NB4 (cell line): ENCODE data around the gene BUD31.
"Not testable (repeated sequence)": the region's sequence is repeated elsewhere in the genome, so short reads cannot be mapped to it uniquely, and the experiment has no call there.

Experiments
- DNase-seq: peaks from one replicate; pipeline ENCODE4 v3.0.0; 2010; ENCODE audit warnings: low read depth
- H3K4me3 ChIP-seq: one replicate; pipeline ENCODE4 v1.5.1; 2011; ENCODE audit warnings: mild to moderate bottlenecking, low read depth, low read length, moderate library complexity
- MYC ChIP-seq: IDR thresholded peaks from 2 replicates; pipeline ENCODE4 v1.6.1; 2011; ENCODE audit warnings: low read depth, low read length
- POLR2A ChIP-seq: IDR thresholded peaks from 2 replicates; pipeline ENCODE4 v1.6.1; 2011; ENCODE audit warnings: mild to moderate bottlenecking; ENCODE audit not compliant: insufficient read length; ENCODE audit errors: extremely low read depth
- TF ChIP-seq, protein P1 (sequence below): IDR thresholded peaks from 2 replicates; pipeline ENCODE4 v1.6.1; 2011; ENCODE audit warnings: low read depth, low read length
- TF ChIP-seq, protein P2 (sequence below): IDR thresholded peaks from one replicate; pipeline ENCODE4 v1.5.1; 2012; ENCODE audit warnings: low read depth, low read length

The BUD31 gene

DNA sequence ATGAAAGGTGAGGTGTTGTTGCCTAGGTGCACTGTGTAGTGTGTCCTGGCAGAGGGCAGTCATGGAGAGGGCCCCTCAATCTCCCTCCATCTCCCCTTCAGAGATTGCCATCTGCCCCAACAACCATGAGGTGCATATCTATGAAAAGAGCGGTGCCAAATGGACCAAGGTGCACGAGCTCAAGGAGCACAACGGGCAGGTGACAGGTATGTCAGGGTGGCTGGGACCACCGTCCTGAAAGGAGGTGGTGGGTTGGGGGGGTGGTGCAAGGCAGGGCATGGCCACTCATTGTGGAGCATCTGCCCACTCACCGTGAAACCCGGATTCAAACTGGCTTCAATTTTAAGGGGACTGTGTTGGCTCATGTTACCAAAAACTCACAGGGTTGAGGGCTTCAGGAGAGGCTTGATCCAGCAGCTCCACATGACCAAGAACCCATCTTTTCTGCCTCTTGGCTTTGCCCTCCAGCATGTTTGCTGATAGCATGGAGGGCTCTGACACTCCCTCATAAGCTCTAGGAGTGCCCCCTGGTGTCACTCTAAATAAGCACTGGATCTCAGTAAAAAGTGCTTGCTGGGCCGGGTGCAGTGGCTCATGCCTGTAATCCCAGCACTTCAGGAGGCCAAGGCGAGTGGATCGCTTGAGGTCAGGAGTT is 22.1 kb upstream of the BUD31 start:
- TF ChIP-seq, protein P1, sequence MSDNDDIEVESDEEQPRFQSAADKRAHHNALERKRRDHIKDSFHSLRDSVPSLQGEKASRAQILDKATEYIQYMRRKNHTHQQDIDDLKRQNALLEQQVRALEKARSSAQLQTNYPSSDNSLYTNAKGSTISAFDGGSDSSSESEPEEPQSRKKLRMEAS, result peak; percentile 76
- peak; percentile 35; the same call in 1 of the 2 replicates for TF ChIP-seq MYC
- TF ChIP-seq, protein P2, sequence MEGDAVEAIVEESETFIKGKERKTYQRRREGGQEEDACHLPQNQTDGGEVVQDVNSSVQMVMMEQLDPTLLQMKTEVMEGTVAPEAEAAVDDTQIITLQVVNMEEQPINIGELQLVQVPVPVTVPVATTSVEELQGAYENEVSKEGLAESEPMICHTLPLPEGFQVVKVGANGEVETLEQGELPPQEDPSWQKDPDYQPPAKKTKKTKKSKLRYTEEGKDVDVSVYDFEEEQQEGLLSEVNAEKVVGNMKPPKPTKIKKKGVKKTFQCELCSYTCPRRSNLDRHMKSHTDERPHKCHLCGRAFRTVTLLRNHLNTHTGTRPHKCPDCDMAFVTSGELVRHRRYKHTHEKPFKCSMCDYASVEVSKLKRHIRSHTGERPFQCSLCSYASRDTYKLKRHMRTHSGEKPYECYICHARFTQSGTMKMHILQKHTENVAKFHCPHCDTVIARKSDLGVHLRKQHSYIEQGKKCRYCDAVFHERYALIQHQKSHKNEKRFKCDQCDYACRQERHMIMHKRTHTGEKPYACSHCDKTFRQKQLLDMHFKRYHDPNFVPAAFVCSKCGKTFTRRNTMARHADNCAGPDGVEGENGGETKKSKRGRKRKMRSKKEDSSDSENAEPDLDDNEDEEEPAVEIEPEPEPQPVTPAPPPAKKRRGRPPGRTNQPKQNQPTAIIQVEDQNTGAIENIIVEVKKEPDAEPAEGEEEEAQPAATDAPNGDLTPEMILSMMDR, result peak; percentile 61
- no peak for TF ChIP-seq POLR2A
- peak; percentile 83 for DNase-seq
- no peak overlapping the region for H3K4me3 ChIP-seq

DNA sequence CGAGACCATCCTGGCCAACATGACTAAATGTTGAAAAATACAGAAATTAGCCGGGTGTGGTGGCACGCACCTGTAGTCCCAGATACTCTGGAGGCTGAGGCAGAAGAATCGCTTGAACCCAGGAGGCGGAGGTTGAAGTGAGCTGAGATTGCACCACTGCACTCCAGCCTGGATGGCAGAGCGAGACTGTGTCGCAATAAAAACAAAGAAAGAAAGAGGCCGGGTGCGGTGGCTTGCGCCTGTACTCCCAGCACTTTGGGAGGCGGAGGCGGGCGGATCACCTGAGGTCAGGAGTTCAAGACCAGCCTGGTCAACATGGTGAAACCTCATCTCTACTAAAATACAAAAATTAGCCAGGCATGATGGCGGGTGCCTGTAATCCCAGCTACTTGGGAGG is 21.5 kb upstream of the BUD31 start:
- not testable (repeated sequence) for H3K4me3 ChIP-seq, DNase-seq

DNA sequence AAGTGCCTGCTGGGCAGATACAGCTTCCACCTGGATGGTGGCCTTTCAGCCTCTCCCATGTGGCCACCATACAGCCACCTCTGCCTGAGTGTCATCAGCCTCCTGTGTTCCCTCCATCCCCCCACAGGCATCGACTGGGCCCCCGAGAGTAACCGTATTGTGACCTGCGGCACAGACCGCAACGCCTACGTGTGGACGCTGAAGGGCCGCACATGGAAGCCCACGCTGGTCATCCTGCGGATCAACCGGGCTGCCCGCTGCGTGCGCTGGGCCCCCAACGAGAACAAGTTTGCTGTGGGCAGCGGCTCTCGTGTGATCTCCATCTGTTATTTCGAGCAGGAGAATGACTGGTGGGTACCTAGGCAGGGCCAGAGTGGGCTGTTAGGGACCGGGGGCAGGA is 20.9 kb upstream of the BUD31 start:
- H3K4me3 ChIP-seq, result no peak overlapping the region
- DNase-seq, result no peak
- no peak for TF ChIP-seq MYC
- TF ChIP-seq POLR2A, result no peak
- TF ChIP-seq, protein P1, result no peak
- TF ChIP-seq, protein P2, result no peak

DNA sequence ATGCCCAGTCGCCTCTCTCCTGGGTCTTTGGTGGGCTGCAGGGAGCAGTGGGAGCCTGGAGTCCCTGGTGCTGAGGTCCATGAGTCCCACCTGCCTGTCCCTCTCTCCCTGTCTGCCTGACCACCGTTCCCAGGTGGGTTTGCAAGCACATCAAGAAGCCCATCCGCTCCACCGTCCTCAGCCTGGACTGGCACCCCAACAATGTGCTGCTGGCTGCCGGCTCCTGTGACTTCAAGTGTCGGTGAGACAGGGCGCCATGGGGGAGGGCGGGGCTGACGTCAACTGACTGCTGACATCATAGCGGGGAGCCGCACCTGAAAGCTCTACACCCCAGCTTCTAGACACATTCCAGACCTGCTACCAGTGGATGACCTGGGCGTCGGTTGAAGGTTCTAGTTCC is 19.0 kb upstream of the BUD31 start:
- no peak overlapping the region for H3K4me3 ChIP-seq
- no peak for TF ChIP-seq MYC
- no peak for TF ChIP-seq POLR2A
- TF ChIP-seq, protein P1, result no peak
- TF ChIP-seq, protein P2, result no peak
- no peak for DNase-seq

DNA sequence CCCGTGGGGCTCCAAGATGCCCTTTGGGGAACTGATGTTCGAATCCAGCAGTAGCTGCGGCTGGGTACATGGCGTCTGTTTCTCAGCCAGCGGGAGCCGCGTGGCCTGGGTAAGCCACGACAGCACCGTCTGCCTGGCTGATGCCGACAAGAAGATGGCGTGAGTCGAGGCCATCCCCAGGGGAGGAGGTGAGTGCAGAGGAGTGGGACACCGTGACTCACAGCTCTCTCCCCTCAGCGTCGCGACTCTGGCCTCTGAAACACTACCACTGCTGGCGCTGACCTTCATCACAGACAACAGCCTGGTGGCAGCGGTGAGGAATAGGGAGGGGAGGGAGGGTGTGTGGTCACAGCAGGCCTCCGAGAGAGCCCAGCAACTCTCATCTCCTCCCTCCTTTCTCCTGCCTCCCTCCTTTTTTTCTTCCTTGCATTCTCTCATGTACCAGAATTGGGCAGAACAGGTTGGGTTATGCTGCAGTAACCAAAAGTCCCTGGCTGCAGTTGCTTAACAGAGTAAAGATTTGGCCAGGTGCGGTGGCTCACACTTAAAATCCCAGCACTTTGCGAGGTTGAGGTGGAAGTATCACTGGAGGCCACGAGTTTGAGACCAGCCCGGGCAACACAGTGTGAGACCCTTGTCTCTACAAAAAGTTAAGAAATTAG is 17.7 kb upstream of the BUD31 start:
- no peak overlapping the region for H3K4me3 ChIP-seq
- DNase-seq, result peak; percentile 65
- TF ChIP-seq, protein P2, result no peak
- no peak for TF ChIP-seq POLR2A
- TF ChIP-seq, protein P1, result no peak
- no peak for TF ChIP-seq MYC

DNA sequence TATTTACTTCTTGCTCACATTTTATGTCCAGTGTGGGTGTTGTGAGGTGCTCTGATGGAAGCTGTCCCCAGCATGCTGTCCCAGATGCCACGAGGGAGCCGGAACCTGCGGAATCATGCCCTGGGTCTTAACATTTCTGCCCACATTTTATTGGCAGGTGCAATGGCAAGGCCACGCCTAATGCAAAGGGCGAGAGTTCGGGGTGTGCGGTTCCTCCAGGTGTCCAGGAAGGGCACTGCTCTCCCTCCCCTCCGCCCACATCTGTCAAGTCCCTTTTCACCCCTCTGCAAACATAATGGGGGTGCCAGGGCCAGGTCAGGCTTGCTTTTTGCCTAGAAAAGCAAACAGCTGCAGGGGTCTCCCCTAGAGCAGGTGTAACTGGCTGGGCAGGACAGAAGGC is 16.7 kb upstream of the BUD31 start:
- TF ChIP-seq POLR2A, result peak; percentile 1
- TF ChIP-seq, protein P1, result no peak
- no peak overlapping the region for H3K4me3 ChIP-seq
- DNase-seq, result no peak
